Stimulated activated CD8-positive, alpha-beta memory T cell treated with anti-CD3 and anti-CD28 coated beads, Interleukin-4, amount 100 ng/mL, for 48 hours (primary cell): ENCODE measurements around the gene HSH2D.
A peak's percentile ranks its signal among the peaks of the same experiment; 100 is the strongest.
"Not testable (repeated sequence)": the region's sequence is repeated elsewhere in the genome, so short reads cannot be mapped to it uniquely, and the experiment has no call there.

Experiments used
- DNase-seq: peaks from one replicate; pipeline ENCODE4 v3.0.0-alpha.2; 2020

The HSH2D gene, protein sequence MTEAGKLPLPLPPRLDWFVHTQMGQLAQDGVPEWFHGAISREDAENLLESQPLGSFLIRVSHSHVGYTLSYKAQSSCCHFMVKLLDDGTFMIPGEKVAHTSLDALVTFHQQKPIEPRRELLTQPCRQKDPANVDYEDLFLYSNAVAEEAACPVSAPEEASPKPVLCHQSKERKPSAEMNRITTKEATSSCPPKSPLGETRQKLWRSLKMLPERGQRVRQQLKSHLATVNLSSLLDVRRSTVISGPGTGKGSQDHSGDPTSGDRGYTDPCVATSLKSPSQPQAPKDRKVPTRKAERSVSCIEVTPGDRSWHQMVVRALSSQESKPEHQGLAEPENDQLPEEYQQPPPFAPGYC

DNA sequence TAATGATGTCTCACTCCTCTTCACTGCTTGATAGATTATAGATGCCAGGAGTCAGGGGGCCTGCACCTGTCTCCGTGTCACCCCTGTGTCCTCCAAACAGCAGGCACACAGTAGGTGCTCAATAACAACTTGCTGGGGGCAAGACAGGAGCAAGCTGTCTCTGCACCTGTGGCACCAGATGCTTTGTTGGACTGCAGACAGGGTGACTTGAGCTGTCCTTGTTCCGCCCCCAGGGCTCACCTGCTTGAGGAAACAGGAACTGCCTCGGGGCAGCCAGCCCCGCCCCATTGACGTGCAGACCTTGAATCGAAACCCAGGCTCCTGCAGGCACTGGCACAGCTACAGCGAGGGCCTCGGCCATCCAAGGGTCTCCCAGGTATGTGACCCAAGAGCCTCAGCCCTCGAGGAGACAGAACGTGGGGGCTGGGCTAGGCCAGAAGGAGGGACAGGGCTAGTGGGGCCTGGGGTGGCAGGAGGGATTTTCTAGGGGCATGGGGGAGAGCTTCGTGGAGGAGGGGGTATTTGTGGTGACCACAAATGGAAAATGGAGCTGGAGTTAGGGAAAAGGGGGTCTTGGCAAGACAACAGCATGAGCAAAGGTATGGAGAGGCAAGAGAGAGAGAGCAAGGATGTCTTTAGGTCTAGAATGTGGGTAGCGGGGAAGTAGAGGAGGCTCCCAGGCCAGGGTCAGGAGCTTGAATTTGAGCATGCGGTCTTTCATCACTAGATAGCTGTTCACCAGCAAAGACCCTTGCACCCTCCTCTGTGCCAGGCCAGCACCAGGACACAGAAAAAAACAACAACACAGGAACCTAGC lies at the start of gene HSH2D:
TSS of gene HSH2D (plus strand) at position 287 of the 817 bp plus-strand sequence. CDS start 5,066 bp downstream, outside the sequence.
- DNase-seq = peak; percentile 83

DNA sequence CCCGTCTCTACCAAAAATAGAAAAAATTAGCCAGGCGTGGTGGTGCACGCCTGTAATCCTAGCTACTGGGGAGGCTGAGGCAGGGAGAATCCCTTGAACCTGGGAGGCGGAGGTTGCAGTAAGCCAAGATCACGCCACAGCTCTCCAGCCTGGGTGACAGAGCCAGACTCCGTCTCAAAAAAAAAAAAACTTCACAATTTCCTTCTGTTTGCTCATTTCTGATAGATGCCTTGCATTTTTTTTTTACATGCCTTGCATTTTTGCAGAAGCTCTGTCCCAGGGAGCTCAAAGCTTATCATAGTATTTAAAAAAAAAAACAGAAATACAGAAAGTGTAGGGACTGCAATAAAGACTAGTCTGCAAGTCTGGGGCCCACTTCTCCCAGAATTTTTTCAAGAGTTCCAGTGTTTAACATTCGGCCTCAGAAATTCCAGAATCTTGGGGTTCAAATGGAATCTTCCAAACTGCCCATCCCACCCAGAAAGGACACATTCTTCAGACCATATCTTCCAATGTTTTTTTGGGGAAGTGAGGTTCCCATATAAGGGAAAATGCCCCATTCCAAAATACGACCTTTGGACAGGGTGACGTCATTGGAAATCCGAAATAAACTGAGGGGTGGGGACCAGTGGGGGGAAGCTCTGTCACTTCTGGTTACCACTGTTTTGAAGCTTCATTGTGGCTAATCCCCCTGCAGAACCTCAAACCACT lies 49.0 kb upstream of the HSH2D start:
- no peak for DNase-seq

DNA sequence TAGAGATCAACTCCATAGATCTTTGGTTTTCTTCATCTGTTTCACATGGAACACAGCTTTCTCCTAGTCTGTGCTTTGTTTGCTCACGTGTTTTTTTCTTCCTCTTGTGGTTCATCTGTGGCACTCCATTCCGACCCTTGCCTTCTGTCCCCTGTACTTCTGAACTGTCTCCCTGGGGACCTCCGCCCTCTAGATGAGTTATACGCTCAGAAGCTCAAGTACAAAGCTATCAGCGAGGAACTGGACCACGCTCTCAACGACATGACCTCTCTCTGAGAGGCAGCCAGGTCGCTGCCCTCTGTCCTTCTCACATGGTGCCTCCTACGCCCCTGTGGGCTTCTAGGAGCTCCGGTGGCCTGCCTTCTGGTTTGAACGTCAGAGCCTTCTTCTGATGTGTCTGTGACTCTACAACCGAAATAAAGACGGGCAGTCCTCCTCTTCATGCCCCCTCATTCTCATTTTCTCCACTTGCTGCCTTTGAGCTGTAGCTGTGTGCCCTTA lies 48.4 kb upstream of the HSH2D start:
- peak; percentile 74 for DNase-seq

DNA sequence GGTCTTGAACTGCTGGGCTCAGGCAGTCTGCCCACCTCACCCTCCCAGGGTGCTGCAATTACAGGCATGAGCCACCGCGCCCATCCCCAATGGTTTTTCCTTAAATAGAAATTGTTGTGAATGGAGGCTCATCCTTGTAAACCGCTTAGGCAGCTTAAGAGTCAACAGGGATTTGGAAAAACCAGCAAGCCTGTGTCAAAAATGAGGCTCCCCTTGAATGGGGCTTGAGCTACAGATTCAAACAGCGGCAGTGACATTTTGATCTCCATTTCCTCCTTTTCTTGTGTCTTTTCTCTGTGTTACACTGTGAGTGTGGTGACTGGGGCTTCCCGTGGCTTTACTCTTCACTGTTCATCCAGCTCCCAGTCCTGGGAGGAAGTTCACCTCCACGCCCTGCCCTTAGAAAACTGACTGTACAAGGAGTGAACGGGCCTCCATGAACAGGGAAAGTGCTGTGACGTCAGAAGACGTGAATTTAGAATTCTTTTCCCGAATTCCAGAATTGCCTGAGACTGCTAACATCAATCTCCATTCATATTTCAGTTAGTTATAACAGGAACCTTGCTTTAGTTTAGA lies 47.1 kb upstream of the HSH2D start:
- DNase-seq = no peak

DNA sequence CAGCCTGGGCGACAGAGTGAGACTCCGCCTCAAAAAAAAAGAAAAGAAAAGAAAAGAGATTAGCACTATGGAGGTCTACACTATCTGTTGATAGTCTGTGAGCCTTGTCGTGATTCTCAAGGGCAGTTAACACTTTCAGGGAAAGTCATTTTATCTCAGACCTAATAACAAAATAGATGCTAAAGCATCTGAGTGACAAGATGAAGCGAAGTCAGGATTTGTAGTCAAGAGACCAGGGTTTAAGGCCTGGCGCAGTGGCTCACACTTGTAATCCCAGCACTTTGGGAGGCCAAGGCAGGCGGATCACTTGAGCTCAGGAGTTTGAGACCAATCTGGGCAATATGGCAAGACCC lies 45.1 kb upstream of the HSH2D start:
- no peak for DNase-seq

DNA sequence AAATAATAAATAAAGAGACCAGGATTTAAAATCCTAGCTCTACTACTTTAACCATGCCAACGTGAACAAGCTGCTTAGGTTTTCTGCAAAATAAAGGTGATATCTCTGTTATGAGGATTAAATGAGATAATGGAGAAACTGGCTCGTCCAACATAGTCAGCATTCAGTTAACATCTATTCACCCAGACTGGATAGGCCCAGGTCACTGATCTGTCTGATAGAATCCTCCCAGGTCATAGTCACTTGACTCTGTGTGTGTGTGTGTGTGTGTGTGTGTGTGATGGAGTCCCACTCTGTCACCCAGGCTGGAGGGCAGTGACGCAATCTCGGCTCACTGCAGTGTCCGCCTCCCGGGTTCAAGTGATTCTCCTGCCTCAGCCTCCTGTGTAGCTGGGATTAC lies 44.7 kb upstream of the HSH2D start:
- no peak for DNase-seq

DNA sequence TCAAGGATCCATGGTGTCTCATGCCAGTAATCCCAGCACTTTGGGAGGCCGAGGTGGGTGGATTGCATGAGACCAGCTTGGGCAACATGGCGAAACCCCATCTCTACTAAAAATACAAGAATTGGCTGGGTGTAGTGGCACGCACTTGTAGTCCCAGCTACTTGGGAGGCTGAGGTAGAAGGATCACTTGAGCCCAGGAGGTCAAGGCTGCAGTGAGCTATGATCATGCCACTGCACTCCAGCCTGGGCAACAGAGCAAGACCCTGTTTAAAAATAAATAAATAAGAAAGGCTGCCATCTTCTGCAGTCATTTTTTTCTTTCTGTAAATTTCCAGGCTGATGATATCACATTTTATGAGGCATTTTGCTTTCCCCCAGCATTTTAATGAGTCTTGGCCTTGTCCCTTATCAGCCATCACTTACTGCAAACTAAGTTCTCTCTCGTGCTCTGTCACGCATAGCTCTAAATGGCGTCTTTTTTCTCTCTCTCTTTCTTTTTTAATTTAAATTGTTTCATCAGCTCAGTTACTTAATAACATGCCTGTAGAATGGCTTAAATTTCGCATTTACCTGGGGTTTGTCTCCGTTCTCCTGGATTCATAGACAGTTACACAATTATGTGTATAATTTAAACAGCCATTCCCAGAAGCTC lies 44.0 kb upstream of the HSH2D start:
- DNase-seq = not testable (repeated sequence)

DNA sequence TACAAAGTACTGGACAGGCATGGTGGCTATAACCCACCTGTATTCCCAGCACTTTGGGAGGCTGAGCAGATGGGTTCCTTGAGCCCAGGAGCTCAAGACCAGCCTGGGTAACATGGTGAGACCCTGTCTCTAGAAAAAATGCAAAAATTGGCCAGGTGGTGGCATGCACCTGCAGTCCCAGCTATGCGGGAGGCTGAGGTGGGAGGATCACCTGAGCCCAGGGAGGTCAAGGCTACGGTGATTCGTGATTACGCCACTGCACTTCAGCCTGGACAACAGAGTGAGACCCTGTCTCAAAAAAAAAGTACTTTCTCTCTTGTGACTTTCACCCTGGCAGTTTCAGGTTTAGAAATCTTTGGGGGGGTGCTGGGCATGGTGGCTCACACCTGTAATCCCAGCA lies 43.0 kb upstream of the HSH2D start:
- DNase-seq = no peak

DNA sequence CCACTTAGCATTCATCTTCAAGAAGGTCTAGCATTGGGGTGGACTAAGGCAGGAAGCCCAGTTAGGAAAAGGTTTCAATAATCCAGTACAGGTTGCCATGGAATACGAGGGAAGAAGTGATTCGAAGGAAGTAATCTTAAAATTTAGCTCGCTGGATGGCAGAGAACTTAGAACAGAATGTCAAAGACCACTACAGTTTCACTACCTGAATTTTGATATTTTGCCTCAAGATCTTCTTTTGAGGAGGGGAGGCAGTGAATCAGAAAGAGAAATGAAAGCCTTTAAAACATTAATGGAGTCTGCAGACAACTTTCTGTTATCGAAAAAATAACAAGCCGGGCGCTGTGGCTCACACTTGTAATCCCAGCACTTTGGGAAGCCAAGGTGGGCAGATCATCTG lies 38.8 kb upstream of the HSH2D start:
- no peak for DNase-seq

DNA sequence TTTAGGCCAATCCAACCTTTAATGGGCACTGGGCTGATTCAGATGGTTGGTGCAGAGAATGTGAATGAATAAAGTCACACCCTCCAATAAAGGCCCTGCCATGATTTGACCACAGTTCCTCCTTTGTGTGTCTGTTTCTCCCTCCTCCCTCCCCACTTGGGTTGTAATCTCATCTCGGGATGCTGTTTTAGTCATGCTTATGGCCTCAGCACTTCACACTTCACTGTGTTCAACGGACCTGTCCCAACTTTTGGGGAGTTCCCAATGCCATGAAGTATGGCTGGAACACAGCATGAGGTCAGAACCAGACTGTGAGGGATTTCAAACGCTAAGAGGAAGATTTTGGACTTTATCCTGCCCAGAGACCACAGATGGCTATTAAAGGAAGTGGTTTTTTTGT lies 37.4 kb upstream of the HSH2D start:
- no peak for DNase-seq

DNA sequence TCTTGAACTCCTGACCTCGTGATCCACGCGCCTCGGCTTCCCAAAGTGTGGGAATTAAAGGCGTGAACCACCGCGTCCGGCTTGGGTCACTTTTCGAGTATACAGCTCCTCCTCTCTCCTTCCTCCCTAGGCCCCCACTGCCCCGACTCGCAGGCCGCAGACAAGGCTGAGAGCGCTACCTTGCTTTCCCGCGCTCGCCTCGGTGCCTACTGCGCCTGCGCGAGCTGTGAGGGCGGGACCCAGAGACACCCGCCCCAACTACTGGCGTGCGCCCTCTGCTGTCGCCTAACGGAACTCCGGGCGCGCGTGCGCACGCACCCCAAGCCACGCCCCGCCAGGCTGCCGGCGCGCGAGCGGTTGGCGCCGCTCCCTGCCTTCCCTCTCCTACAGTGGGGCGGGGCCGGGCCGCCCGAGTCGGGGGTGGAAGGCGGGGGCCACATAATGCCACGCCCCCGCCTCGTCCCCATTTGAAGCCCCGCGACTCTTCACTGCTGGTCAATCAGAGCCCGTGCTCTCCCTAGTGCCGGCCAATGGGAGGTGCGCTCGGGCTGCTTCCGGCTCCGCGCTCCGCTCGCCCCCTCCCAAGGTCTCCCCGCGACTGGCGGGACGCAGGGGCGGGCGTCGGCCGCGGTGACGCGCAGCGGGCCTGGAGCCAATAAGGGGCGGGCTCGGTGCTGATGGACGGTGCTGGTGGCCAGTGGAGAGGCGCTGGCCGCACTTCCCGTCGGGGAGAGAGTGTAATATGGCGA lies 32.2 kb upstream of the HSH2D start, which contains the start of gene RAB8A:
TSS of gene RAB8A (plus strand) at position 730 of the 749 bp plus-strand sequence. CDS start at position 743, 13 bp downstream.
- DNase-seq = peak; percentile 100

DNA sequence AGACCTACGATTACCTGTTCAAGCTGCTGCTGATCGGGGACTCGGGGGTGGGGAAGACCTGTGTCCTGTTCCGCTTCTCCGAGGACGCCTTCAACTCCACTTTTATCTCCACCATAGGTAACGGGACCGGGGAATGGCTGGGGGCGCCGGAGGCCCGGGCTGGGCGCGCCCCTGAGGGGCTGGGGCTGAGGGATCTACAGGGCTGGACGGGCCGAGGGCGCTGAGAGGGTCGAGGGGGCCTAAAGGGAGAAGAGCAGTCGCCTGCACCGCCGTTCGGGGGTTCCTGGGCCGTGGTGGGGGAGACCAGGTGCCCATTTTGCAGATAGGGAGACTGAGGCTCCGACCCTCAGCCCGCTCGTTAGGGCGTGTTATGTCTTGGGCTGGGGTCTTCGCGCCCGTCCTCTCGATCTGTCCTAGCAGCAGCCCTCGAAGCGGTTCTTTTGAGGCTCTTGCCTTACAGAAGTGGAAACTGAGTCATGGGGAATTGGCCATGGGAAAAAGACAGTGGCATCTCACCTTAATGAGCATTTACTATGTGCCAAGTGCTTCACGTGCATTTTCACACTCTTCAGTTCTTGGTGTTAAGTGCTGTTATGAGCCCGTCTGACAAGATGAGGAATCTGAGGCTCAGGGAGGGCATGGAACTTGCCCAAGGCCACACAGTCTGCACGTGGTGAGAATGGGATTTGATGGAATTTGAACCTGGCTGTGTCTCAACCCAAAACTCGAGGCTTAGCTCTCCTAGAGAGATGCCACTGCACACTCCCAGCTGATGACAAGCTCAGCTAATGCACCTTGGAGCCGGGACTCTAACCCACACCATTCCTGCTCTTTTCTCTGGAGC lies 31.4 kb upstream of the HSH2D start:
- no peak for DNase-seq

DNA sequence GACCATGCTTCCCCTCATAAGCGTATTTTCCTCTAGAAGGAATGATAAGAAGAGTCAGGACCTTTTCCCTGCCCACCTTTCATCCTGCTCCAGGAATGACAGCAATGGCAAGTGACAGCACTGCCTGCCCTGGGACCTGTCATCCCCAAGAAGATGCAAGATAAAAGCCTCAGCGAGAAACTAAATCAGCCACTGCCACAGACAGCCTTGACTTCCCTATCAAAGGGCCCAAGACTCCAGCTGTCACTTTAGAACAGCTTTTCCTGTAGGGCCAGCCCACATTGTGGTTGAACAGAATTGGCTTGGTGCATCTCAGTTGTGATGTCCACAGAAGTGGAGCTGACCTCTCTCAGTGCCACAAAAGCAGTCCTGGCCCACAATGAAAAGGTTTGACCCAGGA lies 30.7 kb upstream of the HSH2D start:
- DNase-seq = no peak

DNA sequence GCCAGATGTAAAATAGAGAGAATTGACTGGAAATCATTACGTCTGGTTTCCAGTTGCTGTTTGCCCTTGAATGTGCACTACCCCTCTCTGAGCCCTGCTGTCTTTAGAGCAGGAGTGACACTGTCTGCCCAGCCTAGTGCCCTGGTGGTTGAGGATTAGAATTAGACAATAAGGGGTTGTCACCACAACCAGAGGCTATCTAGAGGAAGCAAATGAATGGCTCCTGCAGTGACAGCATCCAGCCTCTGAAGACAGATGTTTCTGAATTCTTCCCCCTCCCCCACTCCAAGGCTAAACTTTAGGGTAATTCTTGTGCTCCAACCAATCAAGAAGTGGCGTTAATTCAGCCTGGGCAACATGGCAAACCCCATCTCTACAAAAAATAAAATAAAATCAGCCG lies 29.8 kb upstream of the HSH2D start:
- no peak for DNase-seq

DNA sequence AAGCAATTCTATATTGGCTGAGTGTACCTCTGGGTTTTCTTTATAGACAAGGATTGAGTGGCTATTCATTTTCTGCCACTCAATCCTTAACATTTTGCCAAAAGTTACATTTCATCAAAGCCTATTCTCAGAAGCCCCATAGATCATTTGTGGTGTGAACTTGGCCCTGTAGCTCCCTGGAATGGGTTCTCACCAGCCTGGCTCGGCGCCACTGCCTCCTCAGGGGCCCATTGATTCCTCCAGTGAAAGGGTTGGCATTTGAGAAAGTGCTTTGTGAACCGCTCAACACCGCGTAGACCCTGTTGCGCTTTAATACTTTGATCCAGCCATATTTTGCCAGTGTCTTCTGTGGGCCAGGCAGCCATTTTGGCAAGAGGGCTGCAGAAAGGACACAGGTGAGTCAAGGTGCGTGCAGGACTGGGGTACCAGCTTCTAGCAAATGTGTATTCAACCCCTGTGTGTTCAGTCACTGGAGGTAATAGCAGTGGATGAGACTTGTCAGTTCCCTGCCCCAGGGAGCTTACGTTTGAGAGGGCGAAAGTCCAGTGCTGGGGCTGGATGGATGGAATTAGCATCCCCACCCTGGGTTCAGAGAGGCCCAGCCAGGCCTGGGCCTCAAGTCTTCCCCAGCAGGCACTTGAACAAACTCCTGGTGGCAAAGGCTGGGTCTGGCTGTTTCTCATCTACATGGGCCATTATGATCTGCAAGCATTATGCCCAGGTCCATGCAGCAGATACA lies 28.0 kb upstream of the HSH2D start:
- DNase-seq = no peak

DNA sequence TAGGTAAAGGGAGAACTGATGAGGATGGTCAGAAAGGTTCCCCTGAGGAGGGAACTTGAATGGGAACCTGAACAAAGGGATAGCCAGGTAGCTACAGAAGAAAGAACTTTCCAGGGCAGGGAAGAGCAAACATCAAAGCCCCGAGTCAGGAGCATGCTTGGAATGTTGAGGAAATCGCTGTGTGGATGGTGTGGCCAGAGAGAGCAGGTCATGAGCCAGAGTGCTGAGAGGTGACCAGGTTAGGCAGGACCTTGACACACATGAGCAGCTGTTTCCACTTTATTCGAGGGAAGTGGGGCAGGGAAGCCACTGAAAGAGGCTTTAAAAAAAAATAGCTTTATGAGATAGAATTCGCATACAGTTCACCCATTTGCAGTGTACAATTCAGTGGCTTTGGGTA lies 27.4 kb upstream of the HSH2D start:
- DNase-seq = no peak

DNA sequence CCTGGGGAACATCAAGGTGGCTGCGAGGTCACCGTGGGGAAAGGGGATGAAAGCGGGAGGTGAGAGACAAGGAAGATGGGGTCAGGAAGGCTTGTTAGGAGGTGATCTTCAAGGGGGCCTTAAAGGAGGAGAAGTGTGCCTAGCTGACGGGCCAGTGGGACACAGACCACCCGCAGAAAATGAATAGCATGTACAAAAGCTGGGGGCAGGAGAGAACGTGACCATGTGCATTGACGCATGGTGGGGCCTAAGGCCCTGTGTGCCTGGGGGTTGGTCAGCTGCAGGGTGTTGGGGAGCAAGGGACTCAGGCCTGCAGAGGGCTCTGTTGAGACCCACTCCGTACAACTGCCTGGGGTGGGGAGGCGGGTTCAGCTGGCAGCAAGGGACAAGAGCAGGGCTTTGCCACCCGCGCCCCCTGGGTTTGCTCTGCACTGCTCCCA lies 25.9 kb upstream of the HSH2D start:
- peak; percentile 46 for DNase-seq

DNA sequence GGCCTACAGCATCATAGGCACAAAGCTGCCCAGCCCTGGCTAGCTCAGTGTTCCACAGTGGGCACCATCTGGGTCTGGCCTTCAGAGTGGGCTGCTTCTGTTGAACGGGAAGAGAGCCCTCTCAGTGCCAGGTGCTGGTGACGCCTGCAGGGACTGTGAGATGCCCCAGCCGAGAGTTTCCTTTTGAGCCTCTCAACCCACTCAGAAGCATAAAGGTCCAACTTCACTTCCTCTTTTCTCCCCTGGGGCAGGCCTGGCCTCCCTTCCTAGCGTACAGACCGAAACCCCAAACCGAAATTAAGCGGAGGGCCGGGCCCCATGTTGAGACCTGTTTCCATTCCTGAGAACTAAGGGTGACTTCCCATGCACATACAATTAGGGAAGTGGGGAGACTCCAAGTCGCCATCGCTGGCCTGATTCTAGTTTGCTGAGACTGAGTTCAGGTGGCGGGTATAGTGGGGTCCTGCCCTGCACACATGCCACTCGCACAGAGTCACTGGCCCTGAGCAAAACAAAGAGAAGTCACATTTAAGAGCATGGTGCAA lies 24.9 kb upstream of the HSH2D start:
- DNase-seq = peak; percentile 77

DNA sequence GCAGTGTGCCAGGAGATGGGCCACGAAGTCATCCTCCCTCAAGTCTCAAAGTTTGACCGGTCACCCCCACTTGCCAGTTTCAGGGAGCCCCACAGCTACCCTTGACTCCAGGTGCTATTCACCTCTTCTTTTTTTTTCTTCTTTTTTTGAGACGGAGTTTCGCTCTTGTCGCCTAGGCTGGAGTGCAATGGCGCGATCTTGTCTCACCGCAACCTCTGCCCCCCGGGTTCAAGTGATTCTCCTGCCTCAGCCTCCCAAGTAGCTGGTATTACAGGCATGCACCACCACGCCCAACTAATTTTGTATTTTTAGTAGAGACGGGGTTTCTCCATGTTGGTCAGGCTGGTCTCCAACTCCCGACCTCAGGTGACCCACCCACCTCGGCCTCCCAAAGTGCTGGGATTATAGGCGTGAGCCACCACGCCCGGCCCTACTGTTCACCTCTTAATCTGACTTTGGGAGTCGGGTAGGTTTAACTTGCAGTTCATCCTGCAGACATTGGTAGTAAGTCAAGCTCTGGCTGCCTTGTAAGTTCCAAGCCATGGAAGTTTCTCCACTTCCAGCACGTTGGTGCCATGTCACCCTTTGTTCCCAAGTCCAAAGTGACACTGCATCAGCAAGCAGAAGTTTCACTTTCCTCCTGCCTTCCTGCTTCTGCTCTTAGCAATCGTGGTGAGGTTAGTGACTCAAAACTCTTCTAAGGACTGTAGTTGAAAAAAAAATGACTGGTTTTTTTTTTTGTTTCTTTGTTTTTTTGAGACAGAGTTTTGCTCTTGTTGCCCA lies 24.2 kb upstream of the HSH2D start:
- DNase-seq = peak; percentile 56
